ENCODE results near the gene DHX58.
A peak's percentile ranks its signal among the peaks of the same experiment; 100 is the strongest.
"Not testable (repeated sequence)": the region's sequence is repeated elsewhere in the genome, so short reads cannot be mapped to it uniquely, and the experiment has no call there.

The DHX58 gene

DNA sequence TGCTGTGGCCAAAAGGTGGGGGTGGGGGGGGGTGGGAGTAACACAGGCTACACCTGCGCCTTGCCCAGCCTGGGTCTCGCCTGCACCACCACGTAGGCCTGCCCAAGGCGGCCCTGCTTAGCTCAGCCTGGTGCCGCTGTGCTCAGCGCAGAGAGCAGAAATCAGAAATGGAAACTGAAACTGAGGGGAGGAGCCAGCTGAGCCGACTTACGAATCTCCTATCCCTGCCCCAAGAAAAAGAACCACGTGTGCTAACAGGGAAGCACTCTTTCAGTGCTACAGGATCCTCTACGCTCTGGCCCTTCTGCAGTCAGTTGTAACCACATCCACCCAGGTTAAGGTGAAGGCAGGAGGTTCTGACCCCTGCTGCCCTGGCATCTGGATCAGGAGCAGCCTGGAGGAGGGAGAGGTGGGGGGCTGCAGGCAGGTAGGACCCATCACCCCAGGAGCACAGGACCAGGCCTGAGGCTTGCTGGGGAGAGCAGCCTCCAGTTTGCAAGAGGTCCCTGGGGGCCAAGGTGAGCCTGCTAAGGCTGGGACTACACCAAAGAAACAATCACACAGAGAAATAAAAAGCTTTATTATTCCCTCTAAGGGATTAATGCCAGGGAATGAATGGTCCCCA, at the start of gene DHX58:
TSS of gene DHX58 (minus strand) at position 163 of the 625 bp plus-strand sequence. CDS start 822 bp downstream, outside the sequence.
- peak; percentile 72 for DNase-seq (ENCODE audit: low spot score)

DNA sequence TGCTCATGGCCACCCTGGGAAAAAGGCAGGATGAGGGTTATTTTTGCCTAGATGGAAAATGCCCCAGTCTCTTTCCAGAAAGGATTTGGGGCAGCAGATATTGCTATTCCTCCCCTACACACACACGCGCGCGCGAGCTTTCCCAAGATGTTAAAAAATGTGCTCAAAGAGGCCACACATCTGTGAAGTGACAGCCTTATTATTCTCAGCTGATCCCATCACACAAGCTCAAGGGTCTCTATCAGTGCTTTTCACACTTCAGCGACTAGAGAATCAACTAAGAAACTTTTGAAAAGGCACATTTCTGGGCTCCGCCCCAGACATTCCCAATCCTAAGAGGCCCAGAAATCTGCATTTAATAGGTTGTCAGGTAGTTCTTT, 48.0 kb upstream of the DHX58 start:
- DNase-seq (ENCODE audit: low spot score): no peak

DNA sequence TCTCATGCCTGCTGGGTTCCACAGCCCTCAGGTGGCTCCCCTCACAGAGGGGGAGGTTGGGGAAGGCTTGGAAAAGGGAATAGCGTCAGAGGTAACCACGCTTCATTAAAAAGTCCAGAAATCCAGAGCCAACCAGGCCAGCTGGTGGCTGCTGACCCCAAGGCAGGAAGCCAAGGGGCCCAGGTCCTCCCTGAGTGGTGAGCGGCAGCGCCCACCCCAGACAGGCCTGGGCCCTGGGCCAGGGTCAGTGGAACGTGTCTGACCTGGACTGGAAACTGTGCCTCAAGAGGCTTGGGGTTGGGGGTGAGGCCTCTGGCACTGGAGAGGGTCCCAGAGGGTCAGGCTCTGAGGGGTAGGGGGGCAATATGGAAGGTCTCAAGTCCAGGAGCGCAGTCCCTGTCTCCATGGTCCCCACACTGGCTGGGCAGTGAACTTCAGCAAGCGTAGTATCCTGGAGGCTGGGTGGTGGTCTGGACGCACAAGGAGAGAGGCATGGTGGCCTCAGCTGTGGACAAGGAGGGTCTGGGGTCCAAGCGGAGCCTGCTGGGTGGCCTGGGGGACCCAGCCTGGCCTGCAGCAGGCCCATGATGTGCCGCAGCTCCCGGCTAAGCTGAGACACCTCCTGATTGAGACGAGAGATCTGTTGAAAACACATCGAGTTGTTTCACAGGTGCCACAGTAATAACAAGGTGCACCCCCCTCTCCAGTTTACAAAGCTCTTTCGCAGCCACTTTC, 47.4 kb upstream of the DHX58 start:
- DNase-seq (ENCODE audit: low spot score): no peak

DNA sequence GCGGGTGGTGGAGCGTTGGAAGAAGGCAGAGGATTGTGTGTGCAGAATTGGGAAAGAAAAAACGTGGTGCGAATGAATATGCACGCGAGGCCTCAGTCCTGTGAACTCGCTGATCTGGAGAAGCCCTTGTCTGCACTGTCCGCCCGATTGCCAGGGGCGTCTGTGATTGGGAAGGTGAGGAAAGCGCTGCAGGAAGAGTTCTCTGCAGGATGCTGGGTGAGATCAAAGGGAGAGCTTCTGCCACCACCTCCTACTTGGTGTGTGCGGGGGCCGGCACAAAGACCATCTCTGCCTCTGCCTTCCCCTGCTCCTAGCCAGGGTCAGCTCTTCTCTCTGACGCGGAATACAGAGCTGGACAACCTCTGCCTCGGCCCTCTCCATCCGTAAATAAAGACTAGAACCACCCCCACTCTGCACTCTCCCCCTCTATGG, 43.1 kb upstream of the DHX58 start:
- no peak for DNase-seq (ENCODE audit: low spot score)

DNA sequence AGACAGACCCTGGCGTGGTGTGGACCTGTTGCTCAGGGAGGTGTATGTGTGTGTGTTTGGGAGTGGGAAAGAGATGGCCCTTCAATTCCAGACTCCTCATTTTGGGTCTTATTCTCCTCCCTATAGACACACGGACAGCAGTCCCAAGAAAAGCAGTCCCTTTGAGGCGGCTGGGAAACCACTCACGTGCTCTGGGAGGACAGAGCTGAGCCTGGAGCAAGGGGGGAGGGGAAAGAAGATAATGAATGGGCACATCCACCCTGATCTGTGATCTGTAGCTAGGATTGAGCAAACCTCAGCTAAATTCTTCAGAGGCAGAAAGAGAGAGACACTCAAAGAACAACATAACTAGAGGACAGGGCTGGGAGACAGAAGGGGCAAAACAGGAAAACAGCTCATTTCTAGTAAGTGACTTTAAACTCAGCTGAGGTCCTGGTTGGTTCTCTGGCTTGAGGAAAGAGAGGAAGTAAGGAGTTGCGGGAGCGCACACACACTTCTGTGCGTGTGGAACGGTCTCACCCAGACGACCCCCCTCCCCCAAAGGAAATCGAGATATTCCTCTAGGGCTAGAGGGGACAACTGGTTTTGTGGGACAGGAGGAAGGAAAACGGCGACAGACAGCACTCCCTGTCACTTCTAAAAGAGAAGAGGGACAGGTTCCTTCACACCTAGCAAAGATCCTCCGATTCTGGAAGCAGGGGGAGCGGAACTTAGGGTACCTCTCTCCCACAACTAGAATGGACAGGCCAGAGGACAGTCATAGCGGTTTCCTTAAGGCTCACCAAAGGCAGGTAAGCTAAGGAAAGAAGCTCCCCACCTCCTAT, 41.6 kb upstream of the DHX58 start:
- no peak for DNase-seq (ENCODE audit: low spot score)

- no peak for DNase-seq (ENCODE audit: low spot score)
Observed at GRCh38 chr17:42146911-42147607, 34.5 kb upstream of the DHX58 start.

GRCh38 chr17:42143138-42143537, 30.6 kb upstream of the DHX58 start:
- not testable (repeated sequence) for DNase-seq (ENCODE audit: low spot score)

GRCh38 chr17:42142371-42142896, 29.9 kb upstream of the DHX58 start:
- DNase-seq (ENCODE audit: low spot score): peak; percentile 43

- no peak for DNase-seq (ENCODE audit: low spot score)
Observed at GRCh38 chr17:42141382-42141781, 28.9 kb upstream of the DHX58 start.

DNA sequence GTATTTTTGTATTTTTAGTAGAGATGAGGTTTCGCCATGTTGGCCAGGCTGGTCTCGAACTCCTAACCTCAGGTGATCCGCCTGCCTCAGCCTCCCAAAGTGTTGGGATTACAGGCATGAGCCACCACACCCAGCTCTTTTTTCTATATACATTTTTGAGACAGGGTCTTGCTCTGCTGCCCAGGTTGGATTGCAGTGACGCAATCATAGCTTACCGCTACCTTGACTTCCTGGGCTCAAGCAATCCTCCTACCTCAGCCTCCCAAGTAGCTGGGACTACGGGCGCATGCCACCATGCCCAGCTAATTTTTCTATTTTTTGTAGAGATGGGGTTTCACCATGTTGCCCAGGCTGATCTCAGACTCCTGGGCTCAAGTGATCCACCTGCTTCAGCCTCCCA, 28.2 kb upstream of the DHX58 start:
- not testable (repeated sequence) for DNase-seq (ENCODE audit: low spot score)

GRCh38 chr17:42138749-42139492, 26.4 kb upstream of the DHX58 start:
- DNase-seq (ENCODE audit: low spot score): no peak

DNA sequence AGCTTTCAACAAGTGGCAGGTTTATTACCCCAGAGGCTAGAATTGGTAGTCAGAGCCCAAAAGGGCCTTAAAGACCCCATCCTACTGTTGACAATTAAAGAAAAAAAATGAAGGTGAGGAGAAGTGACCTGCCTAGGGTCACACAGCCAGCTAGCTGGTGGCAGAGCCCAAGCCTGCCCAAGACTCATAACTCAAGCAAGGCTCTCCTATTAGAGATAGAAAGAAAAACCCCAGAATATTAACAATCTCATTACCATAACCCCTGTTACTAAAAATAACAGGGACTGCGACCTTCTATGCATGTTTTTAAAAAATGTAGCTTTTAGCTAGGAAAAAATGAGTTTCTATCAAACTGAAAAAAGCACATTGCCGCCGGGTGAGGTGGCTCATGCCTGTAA, 24.1 kb upstream of the DHX58 start:
- DNase-seq (ENCODE audit: low spot score): no peak

GRCh38 chr17:42135664-42136653, 23.4 kb upstream of the DHX58 start:
- no peak for DNase-seq (ENCODE audit: low spot score)

GRCh38 chr17:42135151-42135550, 22.6 kb upstream of the DHX58 start:
- no peak for DNase-seq (ENCODE audit: low spot score)

GRCh38 chr17:42133461-42134041, 21.0 kb upstream of the DHX58 start:
- no peak for DNase-seq (ENCODE audit: low spot score)

GRCh38 chr17:42132941-42133340, 20.4 kb upstream of the DHX58 start:
- peak; percentile 88 for DNase-seq (ENCODE audit: low spot score)

- no peak for DNase-seq (ENCODE audit: low spot score)
Observed at GRCh38 chr17:42131981-42132432, 19.5 kb upstream of the DHX58 start.

DNA sequence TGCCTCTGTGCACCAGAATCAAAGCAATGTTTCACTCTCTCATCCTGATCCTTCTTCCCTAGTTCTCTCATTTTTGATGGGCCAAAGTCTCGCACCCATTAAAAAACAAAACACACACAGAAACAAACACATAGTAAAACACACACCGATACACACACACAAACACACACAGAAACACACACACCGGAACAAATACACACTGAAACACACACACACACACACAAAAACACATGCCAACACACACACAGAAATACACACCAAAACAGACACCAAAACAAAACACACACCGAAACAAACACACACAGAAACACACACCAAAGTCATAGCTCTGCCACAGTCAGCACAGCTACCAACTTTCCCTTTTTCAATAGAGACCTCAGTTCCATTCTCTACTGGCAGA, 18.7 kb upstream of the DHX58 start:
- DNase-seq (ENCODE audit: low spot score): no peak

DNA sequence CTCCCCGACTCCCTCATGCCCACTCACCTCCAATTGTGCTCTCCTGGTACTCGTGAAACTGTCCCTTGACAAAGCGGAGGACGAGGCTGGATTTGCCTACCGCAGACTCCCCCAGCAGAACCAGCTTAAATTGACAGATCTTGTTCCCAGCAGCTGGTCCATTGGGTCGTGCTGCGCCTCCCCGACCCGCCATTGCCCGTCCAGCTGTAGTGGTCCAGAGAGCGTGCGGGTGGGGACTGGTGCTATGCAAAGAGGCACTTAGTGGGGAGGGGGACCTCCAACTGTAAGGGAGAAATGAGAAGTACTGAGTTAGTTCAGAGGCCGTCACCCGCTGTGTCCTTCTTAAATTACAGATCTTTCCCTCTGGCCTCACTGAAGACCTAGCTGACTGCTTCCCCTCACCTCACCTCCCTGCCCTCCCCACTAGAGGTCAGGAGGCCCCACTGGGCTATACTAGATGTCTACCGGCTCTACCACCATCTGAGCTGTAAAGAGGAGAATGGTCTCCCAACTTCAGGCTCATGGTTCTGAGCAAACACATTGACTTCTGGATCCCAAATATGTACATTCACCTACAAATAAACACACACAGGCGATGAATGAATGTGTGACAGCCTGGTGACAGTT, 17.9 kb upstream of the DHX58 start:
- no peak for DNase-seq (ENCODE audit: low spot score)

All from globus pallidus (tissue), 1 donor.